ENCODE results near the gene BMPR1B.
"Not testable (repeated sequence)": the region's sequence is repeated elsewhere in the genome, so short reads cannot be mapped to it uniquely, and the experiment has no call there.

The BMPR1B gene

DNA sequence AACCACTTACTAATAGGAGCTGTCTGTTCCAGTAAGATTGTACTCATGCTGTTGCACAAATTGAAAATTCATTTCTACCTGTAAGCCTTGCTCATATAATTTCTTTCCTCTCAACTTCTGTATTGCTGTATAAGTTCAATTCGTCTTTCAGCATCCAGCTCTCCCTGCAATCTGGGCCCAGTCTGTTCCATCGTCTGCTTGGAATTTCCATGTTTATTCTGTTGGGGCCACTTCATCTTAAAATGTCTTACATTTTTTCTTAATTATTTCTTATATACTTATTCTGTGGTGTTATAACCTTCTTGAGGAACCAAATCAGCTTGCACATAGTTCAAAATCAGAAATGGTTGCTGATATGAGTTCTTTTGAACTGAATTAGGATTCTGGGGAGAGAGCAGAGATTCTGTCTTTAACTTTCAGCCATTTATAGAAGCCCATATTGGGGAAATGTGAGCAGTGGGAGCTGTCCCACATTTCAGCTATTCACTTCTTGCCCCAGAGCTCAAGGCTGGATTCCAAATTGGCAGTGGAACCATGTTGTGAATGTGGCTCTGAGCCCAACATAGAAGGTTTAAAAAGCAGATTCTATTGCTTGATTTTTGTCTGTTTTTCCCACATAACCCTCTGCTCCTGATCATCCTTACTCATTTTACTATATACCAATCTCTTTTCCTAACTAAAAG lies 291.9 kb downstream of the BMPR1B start:
- no peak for FAIRE-seq

DNA sequence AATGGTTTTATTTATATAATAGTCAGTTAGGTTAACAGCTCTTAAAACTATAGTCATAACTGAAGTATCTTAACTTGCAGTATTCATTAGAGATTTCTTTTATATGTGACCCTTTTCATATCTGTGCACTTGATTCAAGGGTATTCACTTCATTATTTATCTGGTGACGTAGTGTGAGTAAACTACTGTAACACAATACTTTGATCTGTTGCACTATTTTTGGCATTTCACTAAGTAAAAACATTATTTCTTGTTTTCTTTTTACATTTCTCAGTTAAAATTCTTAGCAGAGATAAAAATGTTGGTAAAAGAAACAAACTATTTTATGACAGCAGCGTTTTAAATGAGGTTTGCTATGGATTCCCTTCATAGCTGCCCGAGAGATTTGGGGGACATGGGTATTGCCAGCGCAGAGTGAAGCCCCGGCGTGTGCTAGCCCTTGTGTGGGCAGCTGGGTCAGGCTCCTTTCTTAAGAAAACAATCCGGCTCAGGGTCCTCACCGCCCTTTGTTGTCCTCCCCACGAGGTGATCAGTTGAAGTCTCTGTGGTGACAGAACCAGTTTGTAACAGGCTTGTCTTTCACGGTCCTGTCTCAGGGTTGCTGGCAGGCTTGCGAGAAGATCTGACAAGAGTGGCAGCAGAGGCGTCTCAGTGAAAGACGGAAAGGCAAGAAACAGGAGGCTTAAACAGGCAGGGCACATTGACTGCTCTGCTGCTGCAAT lies 293.4 kb downstream of the BMPR1B start:
- FAIRE-seq = no peak

DNA sequence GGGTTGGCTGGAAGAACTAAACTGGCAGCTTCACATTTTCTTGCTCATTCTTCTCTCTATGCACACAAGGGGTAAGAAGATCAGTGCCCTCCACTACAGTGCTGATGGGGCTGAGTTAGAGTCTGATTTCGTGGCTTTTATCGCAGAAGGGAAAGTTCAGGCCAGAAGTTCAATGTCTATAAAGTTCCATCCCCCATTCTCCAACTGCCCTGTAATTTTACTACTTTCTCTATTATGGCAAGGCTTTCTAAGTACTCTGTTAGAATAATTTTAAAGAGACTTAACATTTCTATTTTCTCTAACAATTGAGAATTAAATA lies 293.9 kb downstream of the BMPR1B start:
- FAIRE-seq = no peak

DNA sequence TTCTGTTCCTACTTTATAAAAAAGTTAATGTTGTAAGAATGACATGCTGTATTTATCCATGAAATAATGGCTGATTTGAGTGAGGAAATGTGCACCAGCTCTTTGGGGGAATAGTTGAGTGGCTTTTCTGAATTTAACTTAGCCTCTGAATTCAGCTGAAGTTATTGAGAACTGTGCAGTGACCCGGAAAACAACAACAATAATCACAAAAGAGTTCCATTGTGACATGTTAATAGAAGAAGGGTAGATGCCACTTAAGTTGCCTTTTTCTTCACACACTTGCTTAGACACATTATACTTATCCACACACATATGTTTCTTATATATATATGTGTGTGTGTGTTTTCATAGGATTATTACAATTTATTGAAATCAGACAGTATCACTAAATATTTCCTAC lies 301.2 kb downstream of the BMPR1B start:
- FAIRE-seq = no peak

DNA sequence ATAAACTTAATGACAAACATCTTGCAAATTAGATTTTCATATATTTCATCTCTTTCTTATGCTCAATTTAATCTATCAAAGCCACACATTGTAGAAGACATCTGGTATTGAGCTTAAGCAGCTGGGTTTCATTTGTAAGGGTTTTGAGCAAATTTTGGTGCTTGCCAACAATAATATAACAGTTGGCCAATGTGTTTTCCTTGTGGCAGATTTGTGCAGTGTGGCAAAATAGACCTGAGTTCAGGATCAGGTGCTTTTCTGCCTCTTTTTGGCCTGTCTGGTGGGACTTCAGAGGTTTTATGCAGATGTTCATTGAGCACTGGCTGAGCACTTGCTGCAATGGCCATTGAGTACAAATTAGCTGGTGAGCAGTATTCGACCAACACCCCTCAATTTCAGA lies 301.9 kb downstream of the BMPR1B start:
- no peak for FAIRE-seq

DNA sequence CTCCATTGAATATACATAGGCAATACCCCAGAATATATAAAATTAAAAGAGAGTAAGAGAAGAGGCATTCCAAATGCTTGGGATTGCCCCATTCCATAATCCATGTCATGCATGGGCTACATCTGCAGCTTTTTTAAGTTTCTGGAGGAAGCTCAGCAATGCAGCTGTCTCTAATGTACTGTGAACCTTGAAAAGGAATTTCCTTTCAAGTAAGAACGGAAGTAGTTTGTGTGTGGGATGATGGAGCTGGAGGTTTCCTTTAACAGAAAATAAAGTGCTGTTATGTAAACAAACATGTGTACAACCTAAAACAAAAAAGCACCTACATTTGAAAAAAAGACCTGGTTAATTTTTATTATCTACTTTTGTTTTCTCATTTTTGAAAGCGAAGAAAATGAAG lies 303.5 kb downstream of the BMPR1B start:
- no peak for FAIRE-seq

DNA sequence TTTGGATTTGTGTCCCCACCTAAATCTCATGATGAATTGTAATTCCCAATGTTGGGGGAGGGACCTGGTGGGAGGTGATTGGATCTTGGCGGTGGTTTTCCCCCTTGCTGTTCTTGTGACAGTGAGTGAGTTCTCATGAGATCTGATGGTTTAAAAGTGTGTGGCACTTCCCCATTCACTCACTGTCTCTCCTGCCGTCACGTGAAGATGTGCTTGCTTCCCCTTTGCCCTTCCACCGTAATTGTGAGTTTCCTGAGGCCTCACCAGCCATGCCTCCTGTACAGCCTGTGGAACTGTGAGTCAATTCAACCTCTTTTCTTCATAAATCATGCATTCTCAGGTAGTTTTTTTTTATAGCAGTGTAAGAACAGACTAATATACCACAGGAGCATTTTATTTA lies 304.0 kb downstream of the BMPR1B start:
- FAIRE-seq = not testable (repeated sequence)

DNA sequence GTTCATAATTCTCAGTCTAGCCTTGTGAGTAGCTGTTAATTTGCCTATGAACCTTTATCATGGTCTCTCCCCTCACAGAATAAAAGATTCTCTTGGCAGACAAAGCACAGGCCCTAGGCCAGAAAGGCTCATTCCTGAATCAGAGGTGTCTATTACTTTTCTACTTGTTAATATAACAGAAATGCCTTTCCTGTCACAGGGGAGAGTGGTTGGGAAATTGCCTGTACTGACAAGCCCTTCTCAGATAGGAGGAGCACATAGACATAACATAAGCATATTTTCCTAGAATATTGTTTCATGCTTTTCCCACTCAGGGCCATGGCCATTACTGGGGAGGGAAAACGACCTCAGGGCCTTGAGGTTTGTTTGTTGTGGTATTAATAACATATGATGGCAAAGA lies 308.3 kb downstream of the BMPR1B start:
- no peak for FAIRE-seq

DNA sequence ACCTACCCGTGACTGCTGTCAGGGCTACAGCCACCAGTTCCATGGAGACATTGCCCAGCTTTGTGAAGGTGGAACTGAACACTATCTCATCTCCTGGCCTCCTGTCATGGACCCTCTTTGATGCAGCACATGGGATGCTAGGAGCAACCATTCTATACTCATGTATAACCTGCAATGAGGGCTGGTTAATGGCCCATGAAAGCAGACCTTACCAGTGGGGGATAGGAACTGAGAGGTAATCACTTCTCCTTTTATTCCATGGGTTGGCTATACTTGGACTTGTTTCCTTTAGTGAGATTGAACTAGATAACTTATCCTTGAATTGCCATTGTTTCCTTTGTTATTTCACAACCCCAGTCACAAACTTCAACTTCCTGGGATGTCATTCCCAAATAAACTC lies 310.6 kb downstream of the BMPR1B start:
- no peak for FAIRE-seq

DNA sequence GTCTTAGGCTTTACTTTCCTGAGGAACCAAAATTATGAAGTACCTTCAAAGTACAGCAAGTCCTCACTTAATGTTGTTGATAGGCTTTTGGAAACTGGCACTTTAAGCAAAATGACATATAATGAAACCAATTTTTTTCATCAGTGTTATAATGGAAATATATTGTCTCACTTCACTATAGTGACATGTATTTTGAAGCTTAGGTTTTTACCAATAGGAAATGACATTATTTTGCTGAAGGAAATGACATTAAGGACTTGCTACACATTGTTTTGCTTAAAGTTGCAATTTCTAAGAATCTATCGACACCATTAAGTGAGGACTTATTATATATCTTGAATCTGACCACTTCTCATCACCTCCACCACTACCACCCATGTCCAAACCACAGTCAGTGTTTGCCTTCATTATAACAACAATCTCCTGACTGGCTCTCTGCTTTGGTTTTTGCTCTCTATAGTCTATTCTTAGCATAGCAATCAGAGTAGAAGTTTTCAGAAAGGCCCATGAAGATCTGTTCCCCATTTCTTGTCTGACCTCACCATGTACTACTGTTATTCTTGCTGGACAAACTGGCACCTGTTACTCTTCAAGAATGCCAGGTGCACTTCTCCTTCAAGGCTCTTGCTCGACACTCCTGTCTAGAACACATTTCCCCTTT lies 311.2 kb downstream of the BMPR1B start:
- no peak for FAIRE-seq

DNA sequence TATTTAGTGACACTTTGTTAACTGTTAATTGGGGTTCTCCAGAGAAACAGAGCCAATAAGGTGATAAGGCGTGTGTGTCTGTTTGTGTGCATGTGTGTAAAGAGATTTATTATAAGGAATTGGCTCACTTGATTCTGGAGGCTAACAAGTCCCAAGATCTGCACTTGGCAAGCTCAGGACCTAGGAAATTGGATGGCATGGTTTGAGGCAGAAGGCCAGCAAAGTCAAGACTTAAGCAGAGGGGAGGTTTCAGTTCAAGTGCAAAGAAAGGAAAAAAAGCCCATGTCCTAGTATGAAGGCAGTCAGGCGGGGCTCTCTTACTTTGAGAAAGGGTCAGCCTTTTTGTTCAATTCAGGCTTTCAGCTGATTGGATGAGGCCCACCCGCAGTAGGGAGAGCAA lies 314.1 kb downstream of the BMPR1B start:
- FAIRE-seq = no peak

DNA sequence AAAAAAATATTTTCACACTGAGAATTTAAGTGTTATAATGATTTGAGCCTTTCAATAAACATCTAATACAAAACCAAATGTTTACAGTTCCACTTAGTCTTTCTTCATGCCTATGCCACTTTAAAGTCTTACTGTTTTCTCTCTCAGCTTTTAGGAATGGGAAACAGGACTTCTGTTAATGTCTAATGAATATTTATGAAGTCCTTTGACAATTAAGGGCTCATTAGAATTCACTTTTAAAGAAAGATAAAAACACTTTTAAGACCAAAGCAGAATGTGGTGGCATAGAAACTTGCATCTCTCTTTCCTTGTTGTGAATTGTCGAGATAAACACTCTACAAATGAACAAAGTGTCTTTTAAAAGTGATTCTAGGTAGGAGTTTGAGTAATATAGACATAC lies 315.9 kb downstream of the BMPR1B start:
- no peak for FAIRE-seq

DNA sequence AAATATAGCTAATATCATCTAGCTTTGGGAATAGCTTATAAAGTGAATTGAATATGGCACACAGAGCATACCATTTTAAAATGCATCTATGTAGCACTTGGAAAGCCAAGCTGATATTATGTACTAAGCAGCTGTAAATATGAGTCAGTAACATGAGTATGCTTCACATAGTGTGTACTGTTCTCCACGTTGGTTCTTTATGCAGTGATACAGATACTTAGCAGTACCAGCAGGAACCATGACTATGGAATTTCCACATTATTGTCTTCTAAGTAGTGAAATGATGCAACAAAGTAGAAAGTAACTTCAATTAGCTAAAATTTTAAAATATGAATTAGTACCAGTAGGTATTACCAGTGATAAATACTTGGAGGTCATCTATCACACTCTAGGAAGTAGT lies 320.1 kb downstream of the BMPR1B start:
- no peak for FAIRE-seq

DNA sequence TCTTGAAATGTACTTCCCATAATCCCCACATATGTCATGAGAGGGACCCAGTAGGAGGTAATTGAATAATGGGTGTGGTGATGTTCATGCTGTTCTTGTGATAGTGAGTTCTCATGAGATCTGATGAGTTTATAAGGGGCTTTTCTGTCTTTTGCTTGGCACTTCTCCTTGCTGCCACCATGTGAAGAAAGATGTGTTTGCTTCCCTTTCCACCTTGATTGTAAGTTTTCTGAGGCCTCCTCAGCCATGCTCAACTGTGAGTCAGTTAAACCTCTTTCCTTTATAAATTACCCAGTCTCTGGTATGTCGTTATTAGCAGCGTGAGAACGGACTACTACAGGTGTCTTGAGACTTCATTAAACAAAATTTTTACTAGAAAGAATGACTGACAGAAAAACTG lies 323.2 kb downstream of the BMPR1B start:
- FAIRE-seq = no peak

DNA sequence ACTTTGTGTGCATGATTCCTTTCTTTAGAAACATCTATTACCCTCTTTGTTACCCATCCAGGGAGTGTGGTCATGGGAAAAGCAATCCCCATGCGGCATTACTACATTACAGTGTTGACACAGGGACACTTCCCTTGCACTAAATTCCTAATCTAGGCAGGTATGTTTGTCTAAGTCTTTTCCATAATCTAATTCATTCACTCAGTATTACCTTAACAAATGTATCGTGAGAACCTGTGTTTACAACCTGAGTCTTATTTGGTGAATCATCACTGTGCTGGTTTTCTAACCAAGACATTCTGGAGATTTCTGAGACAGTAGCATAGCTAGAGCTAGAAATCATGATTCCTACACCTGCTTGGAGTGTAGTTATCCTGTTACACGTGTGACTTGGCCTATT lies 326.8 kb downstream of the BMPR1B start:
- FAIRE-seq = no peak

DNA sequence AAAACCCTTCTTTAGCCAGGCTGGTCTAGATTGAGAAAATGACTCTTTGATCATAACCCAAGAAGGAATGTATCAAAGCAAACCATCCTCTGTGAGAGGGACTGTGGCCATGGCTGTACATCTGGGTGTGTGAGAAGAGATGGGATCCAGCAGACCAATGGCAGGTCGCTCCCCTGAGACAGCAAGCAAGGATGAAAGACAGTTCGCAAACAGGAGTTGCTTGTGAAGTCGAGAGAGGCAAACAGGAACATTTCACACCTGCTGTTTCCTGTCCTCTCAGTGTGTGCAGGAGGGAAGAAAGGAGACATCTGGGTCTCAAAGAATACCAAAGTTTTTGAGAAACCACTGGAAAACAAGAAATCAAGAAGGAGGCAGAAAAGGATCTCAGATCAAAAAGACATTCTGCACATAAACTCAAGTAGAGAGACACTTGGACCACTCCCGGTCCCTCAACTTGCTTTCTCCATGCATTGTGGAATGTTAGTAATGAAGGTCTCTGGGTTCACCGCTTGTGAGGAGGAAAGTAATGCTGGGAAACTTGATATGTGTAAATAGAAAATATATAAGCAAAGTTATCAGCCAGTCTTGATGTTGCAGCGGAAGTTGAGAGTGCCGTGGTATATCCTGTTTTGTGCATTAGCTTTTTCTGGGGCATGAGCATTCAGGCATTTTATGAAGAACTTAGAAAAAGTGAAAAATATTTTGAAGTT lies 327.5 kb downstream of the BMPR1B start:
- no peak for FAIRE-seq

DNA sequence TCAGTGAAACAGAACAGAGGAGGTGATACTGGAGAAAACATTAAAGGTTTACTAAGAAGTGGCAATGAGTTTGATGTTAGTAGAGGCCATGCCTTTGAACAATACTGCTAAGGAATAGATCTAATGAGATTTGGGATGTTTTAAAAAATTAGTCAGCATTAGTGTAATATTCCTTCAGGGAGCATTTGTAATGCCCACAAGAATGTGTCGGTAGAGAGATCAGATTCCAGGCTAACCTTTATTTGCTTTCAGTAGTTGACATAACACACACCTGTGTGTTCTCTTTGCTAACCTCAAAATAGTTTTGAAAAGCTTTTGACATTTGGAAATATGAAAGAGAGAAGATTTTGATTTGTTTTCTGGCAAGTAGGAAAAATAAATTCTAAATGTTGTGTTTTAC lies 328.8 kb downstream of the BMPR1B start:
- no peak for FAIRE-seq

DNA sequence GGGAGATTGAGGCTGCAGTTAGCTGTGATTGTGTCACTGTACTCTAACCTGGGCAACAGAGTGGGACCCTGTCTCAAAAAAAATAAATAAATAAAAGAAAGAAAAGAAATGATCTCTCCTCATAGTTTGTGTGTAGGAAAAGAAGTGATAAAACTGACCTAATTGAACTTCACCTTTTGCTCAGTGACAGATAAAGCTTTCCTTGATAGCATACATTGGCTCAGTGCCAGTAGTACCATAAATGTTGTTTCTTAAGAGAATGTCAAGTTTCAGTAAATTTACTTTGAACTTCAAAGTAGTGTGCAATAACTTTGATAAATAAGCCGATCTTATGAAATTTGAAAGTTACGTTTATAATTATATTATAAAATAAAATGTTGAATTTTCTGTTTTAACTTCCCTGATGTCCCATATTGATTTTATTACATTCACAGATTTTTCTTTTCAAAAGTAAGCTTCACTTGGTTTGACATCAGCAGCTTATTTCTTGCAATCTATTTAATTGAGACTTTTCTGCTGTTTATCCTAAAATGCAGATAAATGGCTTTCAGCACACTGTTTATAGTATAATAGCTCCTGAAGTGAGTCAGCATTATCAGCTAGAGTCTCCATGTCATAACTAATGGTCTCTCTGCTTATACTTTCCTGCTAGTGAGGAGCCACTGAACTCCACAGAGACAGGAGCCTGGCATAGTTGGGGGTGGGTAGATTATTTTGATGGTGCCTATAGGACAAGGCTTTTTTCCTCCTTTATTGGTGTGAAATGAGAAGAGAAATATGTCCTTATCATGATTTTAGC lies 330.1 kb downstream of the BMPR1B start:
- no peak for FAIRE-seq

DNA sequence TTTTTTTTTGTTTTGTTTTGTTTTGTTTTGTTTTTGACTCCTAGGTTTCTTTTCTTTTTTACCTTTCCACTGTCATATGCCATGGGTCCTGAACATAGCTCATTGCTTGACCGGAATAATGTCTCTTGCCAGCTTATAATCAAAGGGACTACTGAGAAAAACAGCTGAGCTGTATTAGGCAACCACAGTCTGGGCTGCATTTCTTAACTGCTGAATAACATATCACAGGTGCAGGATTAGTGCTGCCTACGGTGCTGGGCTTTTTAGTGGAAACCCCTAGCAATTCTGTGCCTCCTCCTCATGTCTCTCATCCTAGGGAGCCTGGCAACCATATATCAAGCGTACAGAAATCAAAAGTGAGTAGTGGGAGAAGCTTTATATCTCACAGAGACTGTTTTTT lies 333.5 kb downstream of the BMPR1B start:
- FAIRE-seq = no peak

DNA sequence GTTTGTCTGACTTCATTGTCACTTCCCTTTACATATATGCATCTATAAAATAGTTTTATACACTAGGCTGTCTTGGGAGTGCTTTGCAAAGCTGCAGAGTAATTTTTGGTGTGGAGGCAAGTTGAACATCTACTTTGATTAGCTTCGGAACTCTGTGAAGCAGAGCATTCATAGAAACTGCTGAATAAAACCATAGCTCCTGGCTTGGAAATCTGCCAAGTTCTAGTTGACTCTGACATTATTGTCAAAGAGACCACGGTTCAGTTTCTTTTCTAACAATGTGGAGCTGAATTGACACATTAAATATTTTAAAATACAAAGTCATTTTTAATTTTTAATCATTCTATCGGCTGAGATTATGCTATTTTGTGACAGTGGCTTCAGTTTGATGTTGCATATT lies 335.0 kb downstream of the BMPR1B start:
- FAIRE-seq = no peak

DNA sequence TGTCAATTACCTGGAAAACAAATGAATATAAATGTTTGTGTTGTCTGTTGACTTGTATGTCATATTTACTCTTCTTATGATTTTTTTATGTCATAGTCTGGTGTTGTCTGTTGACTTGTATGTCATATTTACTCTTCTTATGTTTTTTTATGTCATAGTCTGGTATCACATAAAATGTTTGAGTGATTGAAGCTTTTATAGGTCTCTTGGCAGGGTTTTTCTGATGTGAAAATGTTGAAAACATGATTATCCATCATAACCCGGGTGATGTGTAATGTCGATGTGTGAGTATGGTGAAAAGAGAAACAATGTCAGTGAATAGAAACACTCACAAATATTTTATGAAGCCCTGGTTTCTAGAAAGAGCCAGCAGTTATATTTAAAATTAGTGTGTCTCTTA lies 335.7 kb downstream of the BMPR1B start:
- no peak for FAIRE-seq

DNA sequence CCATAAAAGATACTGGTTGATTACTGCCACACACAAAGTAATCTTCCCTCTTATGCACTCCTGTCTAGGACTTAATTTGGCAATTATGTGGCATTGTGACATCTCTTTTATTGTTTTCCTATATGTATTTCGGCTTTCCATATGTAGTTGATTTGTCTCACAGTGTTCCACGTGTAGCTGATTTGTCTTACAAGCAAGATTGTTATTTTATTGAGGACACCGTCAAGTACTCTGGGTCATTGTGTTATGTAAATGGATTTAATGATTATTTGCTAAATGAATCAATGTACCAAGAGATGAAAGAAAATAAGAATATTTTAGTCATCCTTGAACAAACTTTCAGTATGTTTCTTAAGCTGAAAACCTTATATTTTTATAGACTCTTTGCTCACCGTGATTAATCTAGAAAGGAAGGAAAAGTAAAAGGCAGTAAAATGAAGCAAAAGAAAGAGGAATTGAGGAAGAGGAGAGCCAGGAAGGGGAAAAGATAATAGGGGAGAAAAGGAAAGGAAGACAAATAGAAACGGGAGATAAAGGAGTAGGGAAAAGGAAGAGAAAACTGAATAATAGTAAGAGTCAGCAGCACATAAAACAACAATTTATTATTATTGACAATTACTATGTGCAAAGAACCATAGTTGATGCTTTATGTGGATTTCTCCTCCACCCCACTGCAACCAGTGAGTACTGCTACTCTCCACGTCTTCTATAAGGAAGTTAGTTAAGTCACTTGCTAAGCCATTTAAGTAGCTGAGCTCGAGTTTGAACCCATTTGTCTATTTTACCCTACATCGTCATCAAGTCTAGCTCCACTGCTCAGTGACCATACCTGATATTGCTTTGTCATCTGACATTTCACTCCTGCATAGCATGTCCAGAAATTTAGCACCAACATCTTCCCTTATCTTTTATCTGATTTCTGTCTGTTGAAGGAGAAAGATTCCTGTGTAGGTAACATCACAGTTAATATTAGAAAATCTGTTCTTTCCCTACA lies 336.5 kb downstream of the BMPR1B start:
- FAIRE-seq = no peak
